ENCODE data around the gene ANKZF1. TPM values are rescaled to one million over a fixed set of nuclear protein-coding genes. Genes with fewer than 3 reads are reported as not detected.

Gene ANKZF1
- total and polyA plus RNA-seq, 2 of the 4 experiments (the other 2 are of a cell fraction), result 18.6 to 33.8 TPM

DNA sequence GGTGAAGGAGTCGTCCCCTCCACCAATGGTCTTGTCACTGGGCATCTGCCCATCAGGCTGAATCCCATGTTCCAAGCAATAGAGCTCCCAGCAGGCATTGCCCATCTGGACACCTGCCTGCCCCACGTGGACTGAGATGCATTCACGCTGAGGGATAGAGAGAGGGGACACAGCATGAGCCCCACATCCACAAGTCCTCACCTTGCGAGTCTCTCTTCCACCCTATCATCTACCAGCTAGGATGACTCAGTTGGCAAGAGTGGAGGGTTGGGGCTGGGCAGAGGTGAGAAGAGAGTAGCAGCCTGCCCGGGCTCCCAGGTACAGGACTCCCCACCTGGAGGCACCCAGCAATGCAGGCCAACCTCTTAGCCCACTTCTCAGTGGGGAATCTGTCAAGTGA lies 22.5 kb downstream of the ANKZF1 start:
- Histone ChIP-seq H3K56ac (ENCODE audit: extremely low read depth, insufficient read depth, low read length) (no peak overlapping the region), H3K9me1 (ENCODE audit: insufficient read depth, low read length) (peaks cover 32% of the 10 kb centered on the region), H2BK5ac (ENCODE audit: low read depth, low read length, poor library complexity, severe bottlenecking) (no peak overlapping the region), H4K20me1 (ENCODE audit: insufficient read depth, low read length) (0 out of 2 replicates have a peak, but pooled peaks cover 8% of the 10 kb centered on the region), H4K5ac (ENCODE audit: low read depth, low read length) (no peak overlapping the region), H3K27me3 (ENCODE audit: control insufficient read depth, insufficient read depth, low read length) (peaks cover 13% of the 10 kb centered on the region), H3K79me1 (ENCODE audit: low read depth in 1 of 2, low read length in 2 of 2) (peaks cover 8 to 20% of the 10 kb centered on the region in 2 experiments), H2BK20ac (ENCODE audit: low read depth, low read length) (no peak overlapping the region), H2BK120ac (ENCODE audit: low read depth, low read length) (no peak overlapping the region), H3K4me2 (ENCODE audit: low read depth, low read length) (no peak overlapping the region), H3K4me1 (ENCODE audit: control insufficient read depth, insufficient read depth, low read length) (peaks cover 40% of the 10 kb centered on the region), H3K4me3 (ENCODE audit: insufficient read depth, low read depth, low read length) (no peak overlapping the region), H2AFZ (replicated peaks; ENCODE audit: low read length, poor library complexity) (no peak overlapping the region), H3K9me3 (ENCODE audit: control insufficient read depth, insufficient read depth, low read length) (no peaks in the 10 kb centered on the region), H3K9ac (ENCODE audit: low read depth, low read length) (no peak overlapping the region), H3K18ac (ENCODE audit: low read depth, low read length) (no peak overlapping the region), H4K8ac (ENCODE audit: low read depth in 2 of 2, low read length in 2 of 2) (no peak overlapping the region), H3K27ac (ENCODE audit: insufficient read depth, low read length) (no peak overlapping the region), H2BK15ac (ENCODE audit: low read depth, low read length) (no peak overlapping the region), H3K14ac (replicated peaks; ENCODE audit: low read depth, low read length) (no peak overlapping the region), H2AK9ac (replicated peaks; ENCODE audit: low read depth, low read length, poor library complexity) (no peak overlapping the region), H3K23ac (ENCODE audit: low read depth, low read length) (peak overlapping the region; percentile 76; the same call in 1 of the 2 replicates), H3K36me3 (ENCODE audit: control insufficient read depth, insufficient read depth, low read length) (peaks cover 15% of the 10 kb centered on the region; the same call in 1 of the 2 replicates), H3K4ac (ENCODE audit: low read depth, low read length) (no peak overlapping the region; the same call in 1 of the 2 replicates), H2AK5ac (ENCODE audit: low read depth, low read length) (peak overlapping the region; percentile 74; the same call in 1 of the 2 replicates), H4K91ac (ENCODE audit: insufficient read depth, low read depth, low read length) (no peak overlapping the region; the same call in 1 of the 2 replicates)
- BruUV-seq (replicated peaks), result no TSS peak
- in situ Hi-C loops (cut with MboI; ENCODE audit: low sequenced_read_pairs), result no loop called here
- intact Hi-C loops (cut with micrococcal nuclease), result no loop called here
- no CpG with 5 or more reads among the region's 5 CpGs for WGBS, 2 experiments (ENCODE audit: extremely low coverage in 2 of 2, insufficient read length in 1 of 2)
- dilution Hi-C loops (cut with HindIII; ENCODE audit: low sequenced_read_pairs, unreplicated experiment), result no loop called here
- TF ChIP-seq, protein P1, sequence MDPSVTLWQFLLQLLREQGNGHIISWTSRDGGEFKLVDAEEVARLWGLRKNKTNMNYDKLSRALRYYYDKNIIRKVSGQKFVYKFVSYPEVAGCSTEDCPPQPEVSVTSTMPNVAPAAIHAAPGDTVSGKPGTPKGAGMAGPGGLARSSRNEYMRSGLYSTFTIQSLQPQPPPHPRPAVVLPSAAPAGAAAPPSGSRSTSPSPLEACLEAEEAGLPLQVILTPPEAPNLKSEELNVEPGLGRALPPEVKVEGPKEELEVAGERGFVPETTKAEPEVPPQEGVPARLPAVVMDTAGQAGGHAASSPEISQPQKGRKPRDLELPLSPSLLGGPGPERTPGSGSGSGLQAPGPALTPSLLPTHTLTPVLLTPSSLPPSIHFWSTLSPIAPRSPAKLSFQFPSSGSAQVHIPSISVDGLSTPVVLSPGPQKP (IDR thresholded peaks at IDR 0.05; ENCODE audit: borderline replicate concordance, low read depth, low read length), result no peak
- ATAC-seq (ENCODE audit: low read depth) (no peak), DNase-seq (no peak)
- POLR2A ChIA-PET (ENCODE audit: unreplicated experiment), result no interaction called here
- CTCF ChIA-PET, result no interaction called here
